ENCODE data around the gene CDH16. TPM values are rescaled to one million over a fixed set of nuclear protein-coding genes. Genes with fewer than 3 reads are reported as not detected.

The CDH16 gene
- total and polyA plus RNA-seq, 7 donors = 0.19 to 0.60 TPM; not detected in 5

GRCh38 chr16:66947302-66948065, 28.8 kb upstream of the CDH16 start:
- TF ChIP-seq POLR2A (IDR thresholded peaks at IDR 0.05) (no peak), POLR2AphosphoS5 (IDR thresholded peaks at IDR 0.05) (peak in 3 of 4 donors; percentile 8 to 11 (median 9)), EP300 (IDR thresholded peaks at IDR 0.05) (no peak), CTCF (IDR thresholded peaks at IDR 0.05) (peak; percentile 77 to 90 (median 89))
- 0 to 1% methylated on average over 22 of the region's 23 CpGs for WGBS, 2 donors
- Histone ChIP-seq H3K27ac (peak overlapping the region in 1 of 4 donors; percentile 3), H3K9me3 (no peaks in the 10 kb centered on the region), H3K36me3 (peaks cover 4 to 16% (median 11%) of the 10 kb centered on the region in 4 donors), H3K4me3 (peak overlapping the region; percentile 27 to 58 (median 52)), H3K27me3 (peaks cover 0 to 38% (median 3%) of the 10 kb centered on the region in 3 donors), H3K4me1 (peaks cover 0 to 20% (median 15%) of the 10 kb centered on the region in 4 donors)
- intact Hi-C loops (cut with DNase I) = no loop called here
- peak; percentile 87 for DNase-seq

GRCh38 chr16:66946974-66947301, 28.3 kb upstream of the CDH16 start:
- peaks cover 7 to 22% (median 15%) of the 10 kb centered on the region in 4 donors for H3K36me3 ChIP-seq
- DNase-seq = no peak
- 26 to 39% methylated on average over 5 of the region's 5 CpGs for WGBS, 2 donors
- TF ChIP-seq CTCF (IDR thresholded peaks at IDR 0.05) (no peak), POLR2AphosphoS5 (IDR thresholded peaks at IDR 0.05) (no peak), POLR2A (IDR thresholded peaks at IDR 0.05) (no peak), EP300 (IDR thresholded peaks at IDR 0.05) (no peak)
- H3K27me3 ChIP-seq = peaks cover 0 to 33% (median 3%) of the 10 kb centered on the region in 3 donors
- no peak overlapping the region for H3K4me3 ChIP-seq
- intact Hi-C loops (cut with DNase I) = no loop called here
- peaks cover 0 to 20% (median 15%) of the 10 kb centered on the region in 4 donors for H3K4me1 ChIP-seq
- H3K9me3 ChIP-seq = no peaks in the 10 kb centered on the region
- H3K27ac ChIP-seq = no peak overlapping the region

DNA sequence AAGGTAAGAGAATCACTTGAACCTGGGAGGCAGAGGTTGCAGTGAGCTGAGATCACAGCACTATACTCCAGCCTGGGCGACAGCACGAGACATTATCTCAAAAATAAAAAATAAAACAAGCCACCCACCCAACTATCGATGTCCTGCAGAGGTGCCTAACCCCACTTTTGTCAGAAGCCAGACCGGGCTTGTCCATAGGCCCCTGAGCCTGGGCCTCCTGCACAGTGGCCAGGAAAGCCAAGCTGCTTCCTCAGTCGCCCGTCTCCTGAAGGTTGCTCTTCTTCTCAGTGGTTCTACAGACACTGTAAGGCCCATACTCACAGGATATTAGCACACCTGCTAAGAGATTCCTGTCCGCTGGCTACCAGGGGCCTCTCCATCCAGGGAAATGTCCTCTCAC, 27.9 kb upstream of the CDH16 start:
- peaks cover 10 to 25% (median 19%) of the 10 kb centered on the region in 4 donors for H3K36me3 ChIP-seq
- H3K27ac ChIP-seq = no peak overlapping the region
- no peak for TF ChIP-seq POLR2A (IDR thresholded peaks at IDR 0.05)
- TF ChIP-seq EP300 (IDR thresholded peaks at IDR 0.05) = no peak
- no peak for TF ChIP-seq CTCF (IDR thresholded peaks at IDR 0.05)
- no peak for TF ChIP-seq POLR2AphosphoS5 (IDR thresholded peaks at IDR 0.05)
- no peaks in the 10 kb centered on the region for H3K9me3 ChIP-seq
- H3K27me3 ChIP-seq = peaks cover 0 to 29% (median 3%) of the 10 kb centered on the region in 3 donors
- no peak overlapping the region for H3K4me3 ChIP-seq
- intact Hi-C loops (cut with DNase I) = no loop called here
- peaks cover 0 to 20% (median 15%) of the 10 kb centered on the region in 4 donors for H3K4me1 ChIP-seq
- no peak for DNase-seq
- 70 to 82% methylated on average over 7 of the region's 7 CpGs for WGBS, 2 donors

GRCh38 chr16:66945939-66946338, 27.3 kb upstream of the CDH16 start:
- no peak overlapping the region for H3K4me3 ChIP-seq

More at GRCh38 chr16:66945939-66946338, 27.3 kb upstream of the CDH16 start:
- DNase-seq = no peak
- H3K4me1 ChIP-seq = peaks cover 0 to 20% (median 15%) of the 10 kb centered on the region in 4 donors
- H3K9me3 ChIP-seq = no peaks in the 10 kb centered on the region
- peaks cover 0 to 23% (median 3%) of the 10 kb centered on the region in 3 donors for H3K27me3 ChIP-seq
- TF ChIP-seq POLR2AphosphoS5 (IDR thresholded peaks at IDR 0.05) (no peak), POLR2A (IDR thresholded peaks at IDR 0.05) (no peak), CTCF (IDR thresholded peaks at IDR 0.05) (no peak), EP300 (IDR thresholded peaks at IDR 0.05) (no peak)
- intact Hi-C loops (cut with DNase I) = no loop called here
- peaks cover 12 to 32% (median 25%) of the 10 kb centered on the region in 4 donors for H3K36me3 ChIP-seq
- no peak overlapping the region for H3K27ac ChIP-seq
- 48 to 86% methylated on average over 4 of the region's 4 CpGs for WGBS, 2 donors

All from sigmoid colon (tissue), 7 donors.